IPS-18c (cell line): ENCODE results near the gene RBM4B.

Experiments
- H3K4me3 ChIP-seq: 2 replicates; pipeline ENCODE4 v1.7.0; 2013; ENCODE audit warnings: low read depth, mild to moderate bottlenecking, low read length, moderate library complexity; ENCODE audit not compliant: insufficient read depth
- H3K9me3 ChIP-seq: one replicate; pipeline ENCODE4 v1.6.1; 2013; ENCODE audit warnings: mild to moderate bottlenecking, low read length, moderate library complexity; ENCODE audit not compliant: control insufficient read depth, insufficient read depth

Gene RBM4B

GRCh38 chr11:66692446-66692845 is 14.8 kb upstream of the RBM4B start:
- peaks cover 2% of the 10 kb centered on the region for H3K9me3 ChIP-seq

GRCh38 chr11:66691311-66691980 is 13.8 kb upstream of the RBM4B start:
- Histone ChIP-seq H3K4me3 (no peak overlapping the region), H3K9me3 (peaks cover 2% of the 10 kb centered on the region)

More at GRCh38 chr11:66692446-66692845, 14.8 kb upstream of the RBM4B start:
- no peak overlapping the region for H3K4me3 ChIP-seq

- Histone ChIP-seq H3K9me3 (peaks cover 2% of the 10 kb centered on the region), H3K4me3 (no peak overlapping the region)
These were observed 12.2 kb upstream of the RBM4B start for GRCh38 chr11:66689661-66690590.

- Histone ChIP-seq H3K9me3 (peaks cover 2% of the 10 kb centered on the region), H3K4me3 (no peak overlapping the region)
These were observed 11.2 kb upstream of the RBM4B start for GRCh38 chr11:66688561-66689534.

GRCh38 chr11:66687831-66688281 is 10.2 kb upstream of the RBM4B start:
- Histone ChIP-seq H3K9me3 (peaks cover 2% of the 10 kb centered on the region), H3K4me3 (no peak overlapping the region)

- peaks cover 2% of the 10 kb centered on the region for H3K9me3 ChIP-seq
- H3K4me3 ChIP-seq, result no peak overlapping the region
These were observed 9.4 kb upstream of the RBM4B start for GRCh38 chr11:66686801-66687750.

GRCh38 chr11:66686100-66686785 is 8.6 kb upstream of the RBM4B start:
- H3K4me3 ChIP-seq, result no peak overlapping the region
- peaks cover 2% of the 10 kb centered on the region for H3K9me3 ChIP-seq

GRCh38 chr11:66685276-66686099 is 7.8 kb upstream of the RBM4B start:
- peaks cover 2% of the 10 kb centered on the region for H3K9me3 ChIP-seq

GRCh38 chr11:66684635-66685034 is 6.9 kb upstream of the RBM4B start:
- Histone ChIP-seq H3K4me3 (no peak overlapping the region), H3K9me3 (peaks cover 2% of the 10 kb centered on the region)

More at GRCh38 chr11:66685276-66686099, 7.8 kb upstream of the RBM4B start:
- no peak overlapping the region for H3K4me3 ChIP-seq

- Histone ChIP-seq H3K4me3 (no peak overlapping the region), H3K9me3 (peaks cover 2% of the 10 kb centered on the region)
These were observed 6.2 kb upstream of the RBM4B start for GRCh38 chr11:66683877-66684276.

GRCh38 chr11:66680966-66681645 is 3.4 kb upstream of the RBM4B start:
- H3K4me3 ChIP-seq, result no peak overlapping the region
- H3K9me3 ChIP-seq, result no peaks in the 10 kb centered on the region

GRCh38 chr11:66676931-66677598 is 622 bp downstream of the RBM4B start:
- peak overlapping the region; percentile 75 for H3K4me3 ChIP-seq
- H3K9me3 ChIP-seq, result no peaks in the 10 kb centered on the region

- Histone ChIP-seq H3K9me3 (no peaks in the 10 kb centered on the region), H3K4me3 (peak overlapping the region; percentile 28; the same call in 1 of the 2 replicates)
These were observed 1.3 kb downstream of the RBM4B start for GRCh38 chr11:66676282-66676919.
